Measurements from ENCODE around the gene GPR180. TPM values are rescaled to one million over a fixed set of nuclear protein-coding genes. Genes with fewer than 3 reads are reported as not detected.
"Not testable (repeated sequence)": the region's sequence is repeated elsewhere in the genome, so short reads cannot be mapped to it uniquely, and the experiment has no call there.

GPR180 gene
- total RNA-seq, 1 donor from 2014 or later, result 5.3 TPM

DNA sequence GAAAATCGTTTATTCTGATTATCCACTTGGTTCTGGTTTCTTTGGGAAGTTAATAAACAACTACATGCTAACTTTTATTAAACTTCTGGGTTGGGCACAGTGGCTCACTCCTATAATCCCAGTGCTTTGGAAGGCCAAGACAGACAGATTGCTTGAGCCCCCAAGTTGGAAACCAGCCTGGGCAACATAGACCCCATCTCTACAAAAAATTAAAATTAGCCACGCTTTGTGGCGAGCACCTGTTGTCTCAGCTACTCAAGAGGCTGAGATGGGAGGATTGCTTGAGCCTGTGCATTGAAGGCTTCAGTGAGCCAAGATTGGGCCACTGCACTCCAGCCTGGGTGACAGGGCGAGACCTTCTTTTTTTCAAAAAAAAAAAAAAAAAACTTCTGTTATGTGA, 21.7 kb downstream of the GPR180 start:
- no peaks in the 10 kb centered on the region for H3K27me3 Mint-ChIP-seq
- no peak for DNase-seq (ENCODE audit: low spot score, unreplicated experiment)
- TF ChIP-seq, protein P1, sequence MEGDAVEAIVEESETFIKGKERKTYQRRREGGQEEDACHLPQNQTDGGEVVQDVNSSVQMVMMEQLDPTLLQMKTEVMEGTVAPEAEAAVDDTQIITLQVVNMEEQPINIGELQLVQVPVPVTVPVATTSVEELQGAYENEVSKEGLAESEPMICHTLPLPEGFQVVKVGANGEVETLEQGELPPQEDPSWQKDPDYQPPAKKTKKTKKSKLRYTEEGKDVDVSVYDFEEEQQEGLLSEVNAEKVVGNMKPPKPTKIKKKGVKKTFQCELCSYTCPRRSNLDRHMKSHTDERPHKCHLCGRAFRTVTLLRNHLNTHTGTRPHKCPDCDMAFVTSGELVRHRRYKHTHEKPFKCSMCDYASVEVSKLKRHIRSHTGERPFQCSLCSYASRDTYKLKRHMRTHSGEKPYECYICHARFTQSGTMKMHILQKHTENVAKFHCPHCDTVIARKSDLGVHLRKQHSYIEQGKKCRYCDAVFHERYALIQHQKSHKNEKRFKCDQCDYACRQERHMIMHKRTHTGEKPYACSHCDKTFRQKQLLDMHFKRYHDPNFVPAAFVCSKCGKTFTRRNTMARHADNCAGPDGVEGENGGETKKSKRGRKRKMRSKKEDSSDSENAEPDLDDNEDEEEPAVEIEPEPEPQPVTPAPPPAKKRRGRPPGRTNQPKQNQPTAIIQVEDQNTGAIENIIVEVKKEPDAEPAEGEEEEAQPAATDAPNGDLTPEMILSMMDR (IDR thresholded peaks at IDR 0.05; ENCODE audit: unreplicated experiment), result no peak
- H3K4me3 Mint-ChIP-seq (ENCODE audit: low read depth), result no peak overlapping the region
- no peak overlapping the region for H3K27ac Mint-ChIP-seq
- H3K9me3 Mint-ChIP-seq (ENCODE audit: low read depth), result no peaks in the 10 kb centered on the region
- H3K4me1 Mint-ChIP-seq (ENCODE audit: low read depth), result no peaks in the 10 kb centered on the region
- peaks cover 19% of the 10 kb centered on the region for H3K36me3 Mint-ChIP-seq (ENCODE audit: insufficient read depth)

DNA sequence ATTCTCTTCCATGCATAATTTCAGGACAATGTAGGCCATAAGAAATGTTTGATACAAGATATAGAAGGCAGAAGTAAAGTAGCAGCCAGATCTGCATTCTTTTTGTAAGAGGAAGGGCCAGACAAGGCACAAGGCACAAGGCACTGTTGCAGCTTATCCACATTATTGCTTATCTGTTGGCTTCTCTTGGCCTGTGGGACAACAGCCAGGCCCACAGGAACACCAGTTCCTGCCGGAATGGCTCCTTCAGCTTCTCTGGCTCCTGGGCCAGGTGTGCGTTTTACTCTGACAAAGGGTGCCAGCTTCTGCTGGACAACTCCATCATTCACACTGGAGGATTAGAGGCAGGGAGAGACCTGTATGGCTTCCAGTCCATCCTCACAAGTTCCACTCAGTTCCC, 29.2 kb downstream of the GPR180 start:
- peaks cover 6% of the 10 kb centered on the region for H3K36me3 Mint-ChIP-seq (ENCODE audit: insufficient read depth)
- H3K27me3 Mint-ChIP-seq, result no peaks in the 10 kb centered on the region
- no peak overlapping the region for H3K4me3 Mint-ChIP-seq (ENCODE audit: low read depth)
- no peak for DNase-seq (ENCODE audit: low spot score, unreplicated experiment)
- H3K27ac Mint-ChIP-seq, result no peak overlapping the region
- TF ChIP-seq, protein P1 (IDR thresholded peaks at IDR 0.05; ENCODE audit: unreplicated experiment), result no peak
- H3K4me1 Mint-ChIP-seq (ENCODE audit: low read depth), result no peaks in the 10 kb centered on the region
- H3K9me3 Mint-ChIP-seq (ENCODE audit: low read depth), result no peaks in the 10 kb centered on the region

DNA sequence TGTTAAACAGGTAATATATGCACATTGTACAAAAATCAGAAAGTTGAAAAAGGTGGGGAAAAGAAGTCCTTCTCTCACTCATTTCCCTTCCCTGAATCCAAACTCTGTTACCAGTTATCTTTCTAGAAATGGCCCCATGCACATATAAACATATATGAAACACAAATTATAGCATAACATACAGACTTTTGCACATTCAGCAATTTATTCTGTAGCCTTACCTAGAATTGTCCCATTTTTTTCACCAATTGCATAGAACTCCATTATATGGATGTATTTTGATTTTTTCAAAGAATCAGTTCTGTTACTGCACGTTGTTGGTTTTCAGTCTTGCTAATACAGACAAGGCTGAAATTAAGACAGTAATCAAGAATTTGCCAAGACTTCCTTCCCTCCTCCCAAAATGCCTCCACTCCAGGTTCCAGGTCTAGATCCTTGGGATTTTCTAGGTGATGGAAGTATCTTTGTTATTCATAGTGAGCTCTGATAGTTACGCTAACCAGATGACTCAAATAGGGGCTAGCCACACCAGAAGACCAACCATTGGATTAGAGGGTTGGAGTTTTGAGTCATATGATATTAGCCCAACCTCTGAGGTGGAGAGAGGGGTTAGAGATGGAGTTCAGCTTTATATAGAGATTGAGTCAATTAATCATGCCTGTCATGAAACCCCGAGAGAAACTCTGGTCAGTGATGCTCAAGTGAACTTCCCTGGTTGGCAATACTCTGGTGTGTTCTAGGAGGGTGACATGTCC, 30.7 kb downstream of the GPR180 start:
- H3K9me3 Mint-ChIP-seq (ENCODE audit: low read depth), result no peaks in the 10 kb centered on the region
- no peaks in the 10 kb centered on the region for H3K4me1 Mint-ChIP-seq (ENCODE audit: low read depth)
- peaks cover 2% of the 10 kb centered on the region for H3K36me3 Mint-ChIP-seq (ENCODE audit: insufficient read depth)

GRCh38 chr13:94636096-94636495, 34.4 kb downstream of the GPR180 start:
- not testable (repeated sequence) for DNase-seq (ENCODE audit: low spot score, unreplicated experiment); H3K36me3 Mint-ChIP-seq (ENCODE audit: insufficient read depth); H3K4me3 Mint-ChIP-seq (ENCODE audit: low read depth); H3K27ac Mint-ChIP-seq; H3K4me1 Mint-ChIP-seq (ENCODE audit: low read depth); H3K9me3 Mint-ChIP-seq (ENCODE audit: low read depth); H3K27me3 Mint-ChIP-seq

More for the DNA sequence above, 30.7 kb downstream of the GPR180 start:
- no peaks in the 10 kb centered on the region for H3K27me3 Mint-ChIP-seq
- TF ChIP-seq, protein P1 (IDR thresholded peaks at IDR 0.05; ENCODE audit: unreplicated experiment), result no peak
- H3K4me3 Mint-ChIP-seq (ENCODE audit: low read depth), result no peak overlapping the region
- no peak for DNase-seq (ENCODE audit: low spot score, unreplicated experiment)
- no peak overlapping the region for H3K27ac Mint-ChIP-seq

DNA sequence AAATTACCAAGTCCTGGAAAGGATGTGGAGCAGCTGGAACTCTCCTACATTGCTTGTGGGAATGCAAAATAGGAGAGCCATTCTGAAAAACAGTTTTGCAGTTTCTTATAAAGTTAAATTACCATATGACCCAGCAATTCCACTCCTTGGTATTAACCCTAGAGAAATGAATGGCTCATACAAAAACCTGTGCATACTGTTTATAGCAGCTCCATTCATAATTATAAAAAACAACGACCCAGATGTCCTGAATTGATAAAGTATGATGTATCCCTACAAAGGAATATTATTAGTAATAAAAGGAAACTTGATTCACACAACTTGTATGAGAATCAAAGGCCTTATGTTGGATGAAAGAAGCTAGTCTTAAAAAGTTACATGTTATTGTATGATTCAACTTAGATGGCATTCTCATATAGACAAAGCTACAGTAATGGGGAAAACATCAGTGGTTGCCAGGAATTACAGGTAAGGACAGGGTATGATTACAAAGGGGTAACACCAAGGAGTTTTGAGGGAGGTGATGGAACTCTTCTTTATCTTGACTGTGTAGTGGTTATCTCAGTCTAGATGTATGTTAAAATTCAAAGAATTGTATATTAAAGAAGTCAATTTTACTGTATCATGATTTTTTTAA, 35.4 kb downstream of the GPR180 start:
- Mint-ChIP-seq H3K4me1 (ENCODE audit: low read depth) (no peaks in the 10 kb centered on the region), H3K27me3 (no peaks in the 10 kb centered on the region), H3K4me3 (ENCODE audit: low read depth) (no peak overlapping the region), H3K36me3 (ENCODE audit: insufficient read depth) (peaks cover 2% of the 10 kb centered on the region), H3K27ac (no peak overlapping the region), H3K9me3 (ENCODE audit: low read depth) (peaks cover 4% of the 10 kb centered on the region)
- TF ChIP-seq, protein P1 (IDR thresholded peaks at IDR 0.05; ENCODE audit: unreplicated experiment), result no peak
- DNase-seq (ENCODE audit: low spot score, unreplicated experiment), result no peak

DNA sequence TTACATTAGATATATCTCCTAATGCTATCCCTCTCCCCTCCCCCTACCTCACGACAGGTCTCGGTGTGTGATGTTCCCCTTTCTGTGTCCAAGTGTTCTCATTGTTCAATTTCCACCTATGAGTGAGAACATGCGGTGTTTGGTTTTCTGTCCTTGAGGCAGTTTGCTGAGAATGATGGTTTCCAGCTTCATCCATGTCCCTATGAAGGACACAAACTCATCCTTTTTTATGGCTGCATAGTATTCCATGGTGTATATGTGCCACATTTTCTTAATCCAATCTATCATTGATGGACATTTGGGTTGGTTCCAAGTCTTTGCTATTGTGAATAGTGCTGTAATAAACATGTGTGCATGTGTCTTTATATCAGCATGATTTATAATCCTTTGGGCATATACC, 36.0 kb downstream of the GPR180 start:
- not testable (repeated sequence) for H3K4me3 Mint-ChIP-seq (ENCODE audit: low read depth); H3K9me3 Mint-ChIP-seq (ENCODE audit: low read depth); H3K27me3 Mint-ChIP-seq; H3K4me1 Mint-ChIP-seq (ENCODE audit: low read depth); DNase-seq (ENCODE audit: low spot score, unreplicated experiment); H3K27ac Mint-ChIP-seq; H3K36me3 Mint-ChIP-seq (ENCODE audit: insufficient read depth)

All from progenitor cell of endocrine pancreas (in vitro differentiated cells).